GM19193 (cell line): ENCODE results near the gene ADAMTS16.

Source experiments
- POLR2A ChIP-seq: IDR thresholded peaks from 4 replicates; pipeline ENCODE4 v1.6.1; 2011; ENCODE audit not compliant: insufficient read depth, insufficient read length; ENCODE audit errors: extremely low read depth

Gene ADAMTS16

DNA sequence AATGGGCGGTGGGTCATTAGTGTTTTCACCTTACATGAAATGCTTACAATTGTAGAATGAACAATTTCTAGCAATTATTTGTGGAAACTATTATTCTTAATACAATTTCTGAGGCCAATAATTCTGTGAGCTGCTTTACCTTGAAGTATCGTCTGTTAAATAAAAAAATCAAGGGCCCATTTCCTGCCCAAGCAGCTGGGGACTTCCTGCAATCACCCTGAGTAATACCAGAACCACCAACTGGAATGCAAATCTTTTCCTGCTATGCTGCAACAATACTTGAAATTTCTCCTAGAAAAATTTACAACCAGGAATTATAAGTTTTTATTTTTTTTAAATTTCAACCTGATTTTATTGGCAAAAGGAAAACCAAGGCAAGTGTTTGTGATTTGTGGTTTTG is 52.6 kb downstream of the ADAMTS16 start:
- no peak for TF ChIP-seq POLR2A

- TF ChIP-seq POLR2A: no peak
Observed at GRCh38 chr5:5195128-5195918, 55.2 kb downstream of the ADAMTS16 start.

DNA sequence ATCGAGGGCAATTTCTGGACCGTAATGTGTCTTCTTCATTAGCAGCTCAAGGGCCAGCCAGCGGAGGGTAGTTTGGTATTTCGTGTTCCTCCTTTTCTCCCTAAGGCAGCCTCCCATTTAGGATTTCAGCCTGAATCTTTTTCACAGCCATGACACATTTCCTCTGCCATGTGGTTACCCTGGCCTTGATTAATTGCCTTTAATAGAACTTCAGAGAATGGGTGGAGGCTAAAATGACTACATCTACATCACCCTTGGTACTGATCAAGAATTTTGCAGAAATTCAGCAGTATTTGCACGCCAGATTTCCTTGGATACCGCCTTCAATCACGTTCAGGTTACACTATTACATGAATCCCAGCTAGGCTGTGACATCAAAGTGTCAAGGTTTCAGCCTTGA is 58.0 kb downstream of the ADAMTS16 start:
- TF ChIP-seq POLR2A: no peak

DNA sequence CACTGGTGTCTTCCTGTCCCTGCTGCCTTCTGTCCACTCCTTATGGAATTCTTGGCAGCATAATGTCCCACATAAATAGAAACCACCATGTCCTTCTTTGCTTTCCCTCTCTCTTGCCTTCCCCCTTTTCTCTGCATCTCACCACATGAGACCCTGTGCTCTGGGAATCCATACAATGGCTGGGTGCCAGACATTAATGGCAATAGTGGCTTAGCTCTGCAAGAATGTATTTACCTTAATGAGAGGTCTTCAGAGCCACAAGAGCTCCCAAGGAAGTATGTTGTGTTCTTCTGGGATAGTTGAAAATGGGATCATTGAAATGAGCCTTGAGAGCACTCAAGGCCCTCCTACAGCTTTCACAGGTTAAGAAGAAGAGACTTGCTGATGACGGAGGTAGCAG is 58.7 kb downstream of the ADAMTS16 start:
- TF ChIP-seq POLR2A: no peak

GRCh38 chr5:5199495-5199894 is 59.4 kb downstream of the ADAMTS16 start:
- TF ChIP-seq POLR2A: no peak

DNA sequence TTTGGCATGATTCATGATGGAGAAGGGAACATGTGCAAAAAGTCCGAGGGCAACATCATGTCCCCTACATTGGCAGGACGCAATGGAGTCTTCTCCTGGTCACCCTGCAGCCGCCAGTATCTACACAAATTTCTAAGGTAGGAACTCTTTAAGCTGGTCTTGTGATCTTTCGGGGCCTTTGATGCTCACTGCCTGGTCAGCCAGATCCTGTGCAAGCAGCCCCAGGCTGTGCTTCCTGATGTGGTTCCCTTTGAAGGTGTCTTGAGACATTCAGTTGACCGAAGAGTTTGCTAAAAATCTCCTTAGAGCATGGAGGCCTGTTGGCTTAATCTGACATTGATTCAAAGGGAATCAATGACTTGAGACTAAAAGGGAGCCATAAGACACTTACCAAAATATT is 60.0 kb downstream of the ADAMTS16 start:
- no peak for TF ChIP-seq POLR2A

- TF ChIP-seq POLR2A: no peak
Observed at GRCh38 chr5:5202321-5202720, 62.2 kb downstream of the ADAMTS16 start.

GRCh38 chr5:5203451-5203850 is 63.3 kb downstream of the ADAMTS16 start:
- TF ChIP-seq POLR2A: no peak

DNA sequence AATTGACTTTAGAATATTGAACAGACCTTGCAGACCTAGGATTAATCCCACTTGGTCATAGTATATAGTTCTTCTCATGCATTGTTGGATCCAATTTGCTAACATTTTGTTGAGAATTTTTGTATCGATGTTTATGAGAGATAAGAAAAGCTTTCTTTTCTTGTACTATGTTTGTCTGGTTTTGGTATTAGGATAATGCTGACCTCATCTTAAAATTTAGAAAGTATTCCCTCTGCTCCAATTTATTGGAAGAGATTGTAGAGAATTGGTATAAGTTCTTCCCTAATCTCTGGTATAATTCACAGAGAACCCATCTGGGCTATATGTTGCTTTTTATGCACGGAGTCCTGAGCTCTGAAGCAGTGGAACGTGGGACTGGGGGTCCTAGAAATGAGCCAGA is 67.7 kb downstream of the ADAMTS16 start:
- TF ChIP-seq POLR2A: no peak

DNA sequence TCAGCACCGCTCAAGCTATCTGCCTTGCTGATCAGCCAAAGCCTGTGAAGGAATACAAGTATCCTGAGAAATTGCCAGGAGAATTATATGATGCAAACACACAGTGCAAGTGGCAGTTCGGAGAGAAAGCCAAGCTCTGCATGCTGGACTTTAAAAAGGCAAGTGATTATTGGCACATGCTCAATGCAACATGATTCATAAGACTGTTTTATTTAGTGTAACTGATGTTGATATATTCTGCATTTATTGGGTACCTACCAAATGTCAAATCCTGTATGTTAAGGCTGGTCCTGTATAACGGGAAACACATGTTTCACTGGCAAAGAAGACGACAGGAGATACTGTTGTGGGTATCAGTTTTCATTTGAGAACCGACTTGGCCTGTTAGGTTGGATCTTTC is 69.0 kb downstream of the ADAMTS16 start:
- TF ChIP-seq POLR2A: no peak

GRCh38 chr5:5209510-5210286 is 69.6 kb downstream of the ADAMTS16 start:
- TF ChIP-seq POLR2A: no peak

DNA sequence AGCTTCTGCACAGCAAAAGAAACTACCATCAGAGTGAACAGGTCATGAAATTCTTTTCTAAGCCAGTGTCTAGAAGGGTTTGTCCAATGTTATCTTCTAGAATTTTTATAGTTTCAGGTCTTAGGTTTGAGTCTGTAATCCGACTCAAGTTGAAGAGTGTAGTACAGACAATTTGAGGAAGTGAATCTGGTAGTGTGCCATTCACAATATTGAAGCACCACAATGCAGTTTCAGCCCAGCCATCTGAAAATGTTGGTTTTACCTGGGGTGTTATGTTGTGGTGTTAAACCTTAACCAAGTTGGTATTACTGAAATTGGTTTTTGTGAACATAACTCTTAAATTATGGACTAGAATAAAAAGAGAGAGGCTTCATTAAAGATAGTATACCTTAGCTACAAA is 77.2 kb downstream of the ADAMTS16 start:
- TF ChIP-seq POLR2A: no peak

GRCh38 chr5:5218396-5218795 is 78.3 kb downstream of the ADAMTS16 start:
- no peak for TF ChIP-seq POLR2A

DNA sequence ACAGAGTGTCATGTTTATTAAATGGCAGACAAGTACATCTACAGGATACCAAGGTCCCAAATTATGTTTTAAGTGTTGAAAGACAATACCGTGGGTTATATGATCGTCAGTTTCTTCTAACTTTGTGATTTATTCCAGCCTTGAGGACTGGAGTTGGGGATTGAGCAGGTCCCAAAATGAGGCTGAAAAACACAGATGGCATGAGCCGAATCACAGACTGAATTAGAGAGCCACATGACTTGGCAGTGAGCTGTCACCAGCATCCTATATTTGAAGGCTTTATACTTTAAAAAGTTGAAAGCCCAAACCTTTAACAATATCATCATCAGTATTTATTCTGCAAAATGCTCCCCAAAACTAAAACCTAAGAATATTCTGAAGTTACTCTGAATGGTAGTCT is 79.4 kb downstream of the ADAMTS16 start:
- no peak for TF ChIP-seq POLR2A

- TF ChIP-seq POLR2A: no peak
Observed at GRCh38 chr5:5220901-5221631, 80.9 kb downstream of the ADAMTS16 start.
